SIG-M5 (cell line): Measurements from ENCODE around the gene TRDN.
"Not testable (repeated sequence)": the region's sequence is repeated elsewhere in the genome, so short reads cannot be mapped to it uniquely, and the experiment has no call there.

Source experiments
- DNase-seq: peaks from one replicate; lab custom pipeline; 2025; lab: John Stamatoyannopoulos, UW

Gene TRDN

GRCh38 chr6:123306334-123306733 lies 330.4 kb downstream of the TRDN start:
- no peak for DNase-seq

- no peak for DNase-seq
Measured at GRCh38 chr6:123295672-123296071, 341.1 kb downstream of the TRDN start.

DNA sequence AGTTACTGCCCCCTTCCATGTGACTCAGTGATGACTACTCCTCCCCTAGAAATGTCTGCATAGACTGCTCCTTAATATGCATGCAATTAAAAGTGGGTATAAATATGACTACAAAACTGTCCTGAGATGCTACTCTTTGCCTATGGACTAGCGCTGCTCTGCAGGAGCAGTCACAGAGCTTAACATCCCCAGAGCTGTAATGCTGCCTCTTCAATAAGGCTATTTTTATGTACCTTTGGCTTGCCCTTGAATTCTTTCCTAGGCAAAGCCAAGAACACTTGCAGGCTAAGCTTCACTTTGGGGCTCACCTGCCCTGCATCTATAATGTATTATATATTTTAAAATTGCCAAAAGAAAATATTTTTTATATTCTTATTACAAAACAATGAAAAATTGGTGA lies 341.6 kb downstream of the TRDN start:
- no peak for DNase-seq

DNA sequence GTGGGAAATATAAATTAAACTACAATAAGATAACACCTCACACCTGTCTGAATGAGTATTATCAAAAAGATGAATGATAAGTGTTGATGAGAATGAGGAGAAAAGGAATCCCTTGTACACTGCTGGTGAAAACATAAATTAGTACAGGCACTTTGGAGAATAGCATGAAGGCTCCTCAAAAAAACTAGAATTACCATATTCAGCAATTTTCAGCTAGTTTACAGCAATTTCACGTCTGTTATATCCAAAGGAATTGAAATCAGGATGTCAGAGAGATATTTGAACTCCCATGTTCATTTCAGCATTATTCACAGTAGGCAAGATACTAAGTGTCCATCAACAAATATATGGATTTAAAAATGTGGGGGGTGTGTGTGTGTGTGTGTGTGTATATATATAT lies 348.1 kb downstream of the TRDN start:
- DNase-seq = no peak

- no peak for DNase-seq
Measured at GRCh38 chr6:123276546-123276980, 360.2 kb downstream of the TRDN start.

- no peak for DNase-seq
Measured at GRCh38 chr6:123263981-123264380, 372.8 kb downstream of the TRDN start.

DNA sequence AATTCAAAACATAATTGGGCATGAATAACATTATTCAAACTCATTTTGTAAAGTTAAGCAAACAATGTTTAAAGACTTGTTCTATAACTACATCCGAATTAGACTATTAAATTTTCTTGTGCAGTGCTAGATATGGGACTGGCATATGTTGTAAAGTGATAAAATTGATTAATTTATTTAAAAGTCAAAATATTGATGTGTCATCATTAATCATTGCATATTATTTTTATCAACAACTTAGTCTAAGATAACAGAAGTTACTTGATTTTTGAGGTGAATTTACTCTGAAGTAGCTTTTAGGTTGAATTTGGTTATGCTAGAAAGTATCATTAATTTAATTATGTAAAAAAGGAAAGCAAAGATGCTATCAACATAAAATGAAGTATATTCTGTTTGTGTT lies 396.1 kb downstream of the TRDN start:
- DNase-seq = no peak

- DNase-seq = no peak
Measured at GRCh38 chr6:123233336-123233735, 403.4 kb downstream of the TRDN start.

DNA sequence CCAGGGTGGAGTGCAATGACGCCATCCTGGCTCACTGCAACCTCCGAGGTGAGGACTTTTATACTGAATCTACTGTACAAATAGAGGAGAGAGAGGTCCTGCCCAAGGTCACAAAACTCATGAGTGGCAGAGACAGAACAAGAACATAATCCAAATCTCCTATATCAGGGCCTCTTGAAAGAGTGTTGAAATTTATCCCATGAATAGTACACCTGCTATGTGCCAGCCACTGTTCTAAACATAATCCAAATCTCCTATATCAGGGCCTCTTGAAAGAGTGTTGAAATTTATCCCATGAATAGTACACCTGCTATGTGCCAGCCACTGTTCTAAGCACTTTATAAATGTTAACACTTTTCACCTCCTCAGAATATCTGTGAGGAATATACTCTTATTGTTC lies 409.0 kb downstream of the TRDN start:
- not testable (repeated sequence) for DNase-seq

GRCh38 chr6:123226398-123226797 lies 410.4 kb downstream of the TRDN start:
- no peak for DNase-seq

- no peak for DNase-seq
Measured at GRCh38 chr6:123224077-123224476, 412.7 kb downstream of the TRDN start.

- no peak for DNase-seq
Measured at GRCh38 chr6:123223461-123223860, 413.3 kb downstream of the TRDN start.

DNA sequence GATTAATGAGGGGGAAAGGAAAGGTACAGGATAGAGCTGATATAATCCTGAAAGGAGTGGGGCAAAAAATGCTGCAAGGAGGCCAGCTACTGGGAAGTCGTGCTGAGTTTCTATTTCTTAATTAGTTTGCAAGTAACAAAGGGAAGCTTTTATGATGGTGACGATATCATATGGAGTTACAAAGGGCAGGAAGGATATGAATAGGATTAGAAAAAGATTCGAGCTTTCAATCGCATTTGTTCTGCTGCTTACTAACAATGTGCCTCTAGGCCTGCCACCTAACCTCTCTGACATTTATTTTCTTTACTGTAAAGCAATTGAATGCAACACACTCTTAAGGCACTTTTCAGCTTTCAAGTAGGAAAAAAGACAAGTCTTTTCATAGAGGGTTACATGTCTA lies 421.5 kb downstream of the TRDN start:
- no peak for DNase-seq

GRCh38 chr6:123214433-123214832 lies 422.3 kb downstream of the TRDN start:
- no peak for DNase-seq

DNA sequence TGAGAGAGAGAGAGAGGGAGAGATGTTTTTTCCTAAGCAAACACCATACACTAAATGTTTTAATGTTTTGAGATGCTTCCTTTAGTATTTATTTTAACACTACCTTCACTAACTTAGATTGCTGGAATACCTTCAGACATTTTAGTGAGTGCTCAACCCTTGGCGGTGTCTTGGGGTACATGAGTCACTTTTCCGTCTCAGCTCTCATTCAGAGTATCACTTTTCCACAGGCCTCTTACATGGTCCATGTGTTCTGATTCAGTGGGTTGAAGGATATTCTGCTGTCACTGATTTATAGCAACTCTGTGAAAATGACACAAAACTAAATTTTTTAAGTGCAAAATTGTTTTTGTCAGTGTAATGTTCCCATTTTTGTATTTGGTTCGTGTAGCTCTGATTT lies 422.8 kb downstream of the TRDN start:
- no peak for DNase-seq

GRCh38 chr6:123211777-123212545 lies 424.8 kb downstream of the TRDN start:
- no peak for DNase-seq

- DNase-seq = no peak
Measured at GRCh38 chr6:123210645-123211044, 426.1 kb downstream of the TRDN start.

DNA sequence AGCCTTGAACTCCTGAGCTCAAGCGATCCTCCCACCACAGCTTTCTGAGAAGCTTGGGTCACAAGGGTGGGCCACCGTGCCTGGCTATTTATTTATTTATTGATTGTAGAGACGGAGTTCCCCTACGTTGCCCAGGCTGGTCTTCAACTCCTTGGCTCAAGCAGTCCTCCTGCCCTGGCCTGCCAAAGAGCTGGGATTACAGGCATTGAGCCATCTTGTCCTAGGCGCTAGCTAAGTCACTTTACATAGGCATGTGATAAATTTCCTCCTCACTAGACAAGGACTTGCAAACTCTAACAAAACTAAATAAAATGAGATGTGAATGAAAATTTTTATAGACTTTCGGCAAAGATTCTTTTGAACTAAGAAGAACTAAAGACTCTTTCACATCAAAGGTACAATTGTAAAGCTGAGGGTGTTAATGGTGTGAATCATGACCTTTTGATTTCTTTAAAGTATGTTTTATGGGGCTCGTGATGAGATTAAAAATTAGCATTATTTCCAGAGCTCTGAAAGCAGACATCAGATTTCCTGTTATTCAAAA lies 428.7 kb downstream of the TRDN start:
- no peak for DNase-seq

DNA sequence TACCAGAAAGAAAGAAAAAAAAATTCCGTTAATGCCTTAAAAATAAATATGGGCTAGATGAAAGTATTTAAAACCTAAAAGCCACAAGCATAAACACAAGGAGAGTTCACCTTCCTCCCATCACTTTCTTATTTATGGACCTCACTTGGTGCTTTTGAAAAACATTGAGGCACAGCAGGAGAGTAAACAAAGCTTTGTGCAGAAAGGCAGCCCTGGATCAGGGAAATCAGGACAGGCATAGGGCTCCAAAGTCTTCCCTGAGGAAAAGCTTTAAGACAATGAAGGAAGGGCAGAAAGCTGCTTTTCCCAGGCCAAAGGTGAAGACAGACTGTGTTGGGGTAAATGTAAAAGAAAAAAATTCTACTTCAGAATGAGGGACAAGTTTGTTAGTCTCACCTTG lies 432.8 kb downstream of the TRDN start:
- no peak for DNase-seq

DNA sequence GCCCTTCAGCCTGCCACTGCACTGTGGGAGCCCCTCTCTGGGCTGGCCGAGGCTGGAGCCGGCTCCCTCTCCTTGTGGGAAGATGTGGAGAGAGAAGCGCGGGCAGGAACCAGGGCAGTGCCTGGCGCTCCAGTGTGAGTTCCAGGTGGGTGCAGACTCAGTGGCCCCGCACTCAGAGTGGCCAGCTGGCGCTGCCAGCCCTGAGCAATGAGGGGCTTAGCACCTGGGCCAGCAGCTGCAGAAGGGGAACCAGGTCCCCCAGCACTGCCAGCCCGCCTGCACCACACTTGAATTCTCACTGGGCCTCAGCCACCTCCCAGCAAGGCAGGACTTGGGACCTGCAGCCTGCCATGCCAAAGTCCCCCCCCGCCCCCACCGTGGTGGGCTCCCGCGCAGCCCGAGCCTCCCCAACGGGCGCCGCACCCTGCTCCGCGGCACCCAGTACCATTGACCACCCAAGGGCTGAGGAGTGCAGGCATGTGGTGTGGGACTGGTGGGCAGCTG lies 434.8 kb downstream of the TRDN start:
- DNase-seq = no peak

- no peak for DNase-seq
Measured at GRCh38 chr6:123193298-123193697, 443.5 kb downstream of the TRDN start.

- DNase-seq = no peak
Measured at GRCh38 chr6:123189816-123190215, 446.9 kb downstream of the TRDN start.

GRCh38 chr6:123182998-123183397 lies 453.8 kb downstream of the TRDN start:
- no peak for DNase-seq

- no peak for DNase-seq
Measured at GRCh38 chr6:123176706-123177105, 460.0 kb downstream of the TRDN start.
